Mesendoderm (in vitro differentiated cells): ENCODE results near the gene DOK4. TPM values are rescaled to one million over a fixed set of nuclear protein-coding genes. Genes with fewer than 3 reads are reported as not detected.
A peak's percentile ranks its signal among the peaks of the same experiment; 100 is the strongest.

Source experiments
- DNase-seq: peaks from one replicate; pipeline ENCODE4 v3.0.0; 2013
- H2AK5ac ChIP-seq: 2 replicates; pipeline ENCODE4 v1.6.1; 2013; ENCODE audit warnings: low read length, inconsistent platforms
- H2BK120ac ChIP-seq: 2 replicates; pipeline ENCODE4 v1.6.1; 2013; ENCODE audit warnings: low read depth, mild to moderate bottlenecking, low read length, moderate library complexity, mixed read lengths
- H2BK15ac ChIP-seq: replicated peaks from 2 replicates; pipeline ENCODE4 v1.6.1; 2013; ENCODE audit warnings: low read depth, mild to moderate bottlenecking, moderate library complexity
- H2BK5ac ChIP-seq: 2 replicates; pipeline ENCODE4 v1.6.1; 2013; ENCODE audit warnings: low read length, inconsistent platforms
- H3K18ac ChIP-seq: 2 replicates; pipeline ENCODE4 v1.6.1; 2013; ENCODE audit warnings: mild to moderate bottlenecking, low read length, mixed read lengths
- H3K23ac ChIP-seq: one replicate; pipeline ENCODE4 v1.6.1; 2013; ENCODE audit warnings: low read length
- H3K27ac ChIP-seq: 2 replicates; pipeline ENCODE4 v1.5.1; 2013; ENCODE audit warnings: low read depth, mild to moderate bottlenecking, inconsistent platforms, low read length, moderate library complexity
- H3K27me3 ChIP-seq: 2 replicates; pipeline ENCODE4 v1.6.1; 2013; ENCODE audit warnings: low read length, control low read depth, mild to moderate bottlenecking, inconsistent platforms; ENCODE audit not compliant: insufficient read depth, poor library complexity
- H3K36me3 ChIP-seq: 2 replicates; pipeline ENCODE4 v1.6.1; 2013; ENCODE audit warnings: low read length, inconsistent platforms; ENCODE audit not compliant: control insufficient read depth, insufficient read depth
- H3K4ac ChIP-seq: one replicate; pipeline ENCODE4 v1.6.1; 2013; ENCODE audit warnings: low read depth, mild to moderate bottlenecking, low read length, moderate library complexity
- H3K4me1 ChIP-seq: 2 replicates; pipeline ENCODE4 v1.6.1; 2013; ENCODE audit warnings: low read depth, low read length, inconsistent platforms; ENCODE audit not compliant: control insufficient read depth
- H3K4me2 ChIP-seq: 2 replicates; pipeline ENCODE4 v1.6.1; 2013; ENCODE audit warnings: low read length
- H3K4me3 ChIP-seq: 2 replicates; pipeline ENCODE4 v1.5.1; 2013; ENCODE audit warnings: mild to moderate bottlenecking, low read length
- H3K56ac ChIP-seq: one replicate; pipeline ENCODE4 v1.6.1; 2013; ENCODE audit warnings: low read length
- H3K79me1 ChIP-seq: 2 replicates; pipeline ENCODE4 v1.6.1; 2013; ENCODE audit warnings: low read length, inconsistent platforms
- H3K79me2 ChIP-seq: 2 replicates; pipeline ENCODE4 v1.6.1; 2013; ENCODE audit warnings: mild to moderate bottlenecking, low read length; ENCODE audit not compliant: control insufficient read depth, insufficient read depth
- H3K9ac ChIP-seq: 2 replicates; pipeline ENCODE4 v1.6.1; 2013; ENCODE audit warnings: low read length, inconsistent platforms
- H4K5ac ChIP-seq: one replicate; pipeline ENCODE4 v1.6.1; 2013; ENCODE audit warnings: low read length
- H4K8ac ChIP-seq: one replicate; pipeline ENCODE4 v1.6.1; 2013; ENCODE audit warnings: low read depth, mild to moderate bottlenecking, control low read depth, low read length, moderate library complexity
- WGBS: extraction: QIAGEN DNeasy Blood & Tissue Kit; methylation state at CpG from one replicate; pipeline ENCODE4 v1.1.7; 2013; ENCODE audit warnings: low lambda C conversion rate, missing lambda C conversion rate; ENCODE audit not compliant: insufficient coverage; ENCODE audit errors: extremely low coverage; 5-methylcytosine and 5-hydroxymethylcytosine counted together
- polyA plus RNA-seq, 2 experiments: library from polyadenylated mRNA; stranded (reverse); fragments of 200-250 nt; gene quantifications; one replicate each; pipeline ENCODE4 v1.2.3, GENCODE V29; 2013

DOK4 gene
- 7.1 TPM for polyA plus RNA-seq (2013, experiment 1 of 2)
- 6.5 TPM for polyA plus RNA-seq (2013, experiment 2 of 2)

- Histone ChIP-seq H2BK5ac (no peak within 1 kb of the TSS), H3K79me2 (no peaks in the 10 kb centered on the region), H2AK5ac (no peak within 1 kb of the TSS), H3K4me2 (peak within 1 kb of the TSS; percentile 92), H3K9ac (peak within 1 kb of the TSS; percentile 86), H4K8ac (no peak within 1 kb of the TSS), H3K79me1 (no peaks in the 10 kb centered on the region), H3K56ac (peak within 1 kb of the TSS; percentile 59), H3K4me3 (peak within 1 kb of the TSS; percentile 74), H3K27me3 (no peaks in the 10 kb centered on the region), H3K27ac (no peak within 1 kb of the TSS), H3K4ac (no peak within 1 kb of the TSS), H3K18ac (peak within 1 kb of the TSS; percentile 1), H3K36me3 (no peaks in the 10 kb centered on the region), H2BK15ac (no peak within 1 kb of the TSS), H3K4me1 (peaks cover 1% of the 10 kb centered on the region), H4K5ac (no peak within 1 kb of the TSS), H3K23ac (peak within 1 kb of the TSS; percentile 50), H2BK120ac (no peak within 1 kb of the TSS)
- no CpG with 5 or more reads among the region's 73 CpGs for WGBS
- DNase-seq = peak; percentile 75
Measured at GRCh38 chr16:57485916-57486857, at the start of gene DOK4. TSS of gene DOK4 (minus strand) at chr16:57486493. CDS start at chr16:57479507, 6,986 bp downstream.

DNA sequence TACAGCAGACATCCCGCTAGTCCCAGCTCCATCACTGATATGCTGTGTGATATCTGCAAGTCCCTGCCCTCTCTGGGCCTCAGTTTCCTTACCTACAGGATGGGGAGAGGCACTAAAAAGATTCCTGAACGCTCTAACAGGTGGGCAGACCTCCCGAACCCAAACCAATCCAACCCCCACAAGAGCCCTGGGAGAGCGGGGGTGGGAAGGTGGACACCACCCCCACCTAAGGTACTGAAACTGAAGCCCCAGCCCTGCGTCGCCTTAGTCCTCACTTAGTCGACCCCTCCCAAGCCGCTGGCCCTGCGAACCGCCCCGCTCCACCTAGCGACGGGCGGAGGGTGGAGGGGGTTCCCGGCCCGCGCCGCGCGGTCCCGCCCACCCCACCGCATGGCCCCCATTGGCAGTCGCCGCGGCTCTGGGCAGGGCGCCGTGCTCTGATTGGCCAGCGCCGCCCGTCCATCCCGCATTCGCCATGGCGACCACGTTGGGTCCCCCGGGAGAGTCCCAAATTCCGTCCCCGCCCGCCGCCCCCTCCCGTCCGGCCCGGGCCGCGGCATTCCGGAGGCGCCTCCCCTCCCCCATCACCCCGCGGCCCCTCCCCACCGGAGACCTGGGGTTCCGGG lies 49.5 kb upstream of the DOK4 start:
- Histone ChIP-seq H3K23ac (no peak overlapping the region), H3K4ac (peak overlapping the region; percentile 83), H3K36me3 (no peaks in the 10 kb centered on the region), H2BK120ac (peak overlapping the region; percentile 50), H3K4me1 (peaks cover 5% of the 10 kb centered on the region), H2AK5ac (no peak overlapping the region), H3K27me3 (no peaks in the 10 kb centered on the region), H3K56ac (peak overlapping the region; percentile 92), H3K79me2 (no peaks in the 10 kb centered on the region), H3K4me2 (peak overlapping the region; percentile 68), H3K9ac (peak overlapping the region; percentile 92), H2BK15ac (no peak overlapping the region), H3K79me1 (peaks cover 5% of the 10 kb centered on the region), H4K8ac (no peak overlapping the region), H3K18ac (peak overlapping the region; percentile 98), H2BK5ac (no peak overlapping the region), H4K5ac (no peak overlapping the region), H3K27ac (peak overlapping the region; percentile 92), H3K4me3 (peak overlapping the region; percentile 48)
- DNase-seq = peak; percentile 95
- no CpG with 5 or more reads among the region's 50 CpGs for WGBS

- Histone ChIP-seq H2BK15ac (no peak overlapping the region), H2AK5ac (no peak overlapping the region), H2BK120ac (no peak overlapping the region), H3K4me2 (no peak overlapping the region), H3K56ac (peak overlapping the region; percentile 89), H3K4ac (peak overlapping the region; percentile 21), H3K36me3 (no peaks in the 10 kb centered on the region), H3K79me2 (no peaks in the 10 kb centered on the region), H3K4me3 (no peak overlapping the region), H3K4me1 (peaks cover 5% of the 10 kb centered on the region), H3K18ac (no peak overlapping the region), H4K8ac (no peak overlapping the region), H2BK5ac (no peak overlapping the region), H3K9ac (no peak overlapping the region), H3K27ac (no peak overlapping the region), H3K23ac (no peak overlapping the region), H4K5ac (no peak overlapping the region), H3K27me3 (no peaks in the 10 kb centered on the region), H3K79me1 (peaks cover 5% of the 10 kb centered on the region)
- no peak for DNase-seq
- no CpG with 5 or more reads among the region's 13 CpGs for WGBS
Measured at GRCh38 chr16:57534881-57535658, 48.8 kb upstream of the DOK4 start.

- no peak overlapping the region for H3K4ac ChIP-seq
- no peaks in the 10 kb centered on the region for H3K27me3 ChIP-seq
- H2AK5ac ChIP-seq = no peak overlapping the region
- no peak overlapping the region for H4K8ac ChIP-seq
- no peak overlapping the region for H2BK120ac ChIP-seq
- H3K4me2 ChIP-seq = no peak overlapping the region
- no peak overlapping the region for H3K23ac ChIP-seq
- DNase-seq = no peak
- H3K27ac ChIP-seq = no peak overlapping the region
- peak overlapping the region; percentile 15 for H3K9ac ChIP-seq
- WGBS = no CpG with 5 or more reads among the region's 7 CpGs
- H3K4me1 ChIP-seq = peaks cover 5% of the 10 kb centered on the region
- no peak overlapping the region for H3K56ac ChIP-seq
- H3K79me1 ChIP-seq = peaks cover 5% of the 10 kb centered on the region
- no peak overlapping the region for H3K4me3 ChIP-seq
- H2BK5ac ChIP-seq = no peak overlapping the region
- H3K36me3 ChIP-seq = no peaks in the 10 kb centered on the region
- no peak overlapping the region for H4K5ac ChIP-seq
- no peak overlapping the region for H3K18ac ChIP-seq
- H3K79me2 ChIP-seq = no peaks in the 10 kb centered on the region
- no peak overlapping the region for H2BK15ac ChIP-seq
Measured at GRCh38 chr16:57534337-57534880, 48.1 kb upstream of the DOK4 start.

DNA sequence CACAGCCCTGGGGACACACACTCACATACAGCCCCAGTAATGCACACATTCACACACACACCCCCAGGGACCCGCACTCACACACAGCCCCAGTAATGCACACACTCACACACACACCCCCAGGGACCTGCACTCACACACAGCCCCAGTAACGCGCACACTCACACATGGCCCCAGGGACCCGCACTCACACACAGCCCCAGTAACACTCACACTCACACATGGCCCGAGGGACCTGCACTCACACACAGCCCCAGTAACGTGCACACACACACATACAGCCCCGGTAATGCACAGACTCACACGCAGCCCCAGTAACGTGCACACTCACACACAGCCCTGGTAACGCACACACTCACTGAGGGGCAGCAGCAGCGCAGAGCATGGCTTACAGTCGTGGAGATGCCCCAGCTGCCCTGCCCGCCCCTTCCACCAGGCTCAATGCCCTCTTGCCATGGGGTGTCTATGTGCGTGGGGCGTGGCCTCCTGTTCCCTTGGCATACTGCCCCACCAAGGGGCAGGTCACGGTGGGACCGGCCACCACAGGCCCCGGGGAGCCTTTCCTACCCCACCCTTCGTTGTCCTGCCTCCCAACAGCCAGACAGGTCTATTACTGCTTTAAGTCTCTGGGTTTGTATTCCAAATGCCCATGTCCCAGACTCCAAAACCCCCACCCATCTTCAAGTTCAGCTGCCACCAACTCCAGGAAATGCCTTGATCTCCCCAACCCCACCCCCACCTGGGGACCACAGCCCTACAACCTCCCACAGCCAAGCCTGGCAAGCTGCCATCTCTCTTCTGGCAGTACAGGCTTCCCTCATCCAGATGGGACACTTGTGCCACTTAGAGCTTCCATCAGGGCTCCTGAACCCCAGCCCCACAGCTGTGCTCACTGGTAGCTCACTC lies 47.4 kb upstream of the DOK4 start:
- Histone ChIP-seq H3K79me1 (peaks cover 5% of the 10 kb centered on the region), H4K8ac (no peak overlapping the region), H4K5ac (no peak overlapping the region), H3K4me3 (no peak overlapping the region), H3K4ac (no peak overlapping the region), H2BK120ac (no peak overlapping the region), H3K18ac (no peak overlapping the region), H3K4me2 (no peak overlapping the region), H3K56ac (peak overlapping the region; percentile 56), H3K9ac (peak overlapping the region; percentile 15), H3K27ac (no peak overlapping the region), H3K79me2 (no peaks in the 10 kb centered on the region), H2AK5ac (no peak overlapping the region), H3K36me3 (no peaks in the 10 kb centered on the region), H3K27me3 (no peaks in the 10 kb centered on the region), H3K4me1 (peaks cover 5% of the 10 kb centered on the region), H2BK15ac (no peak overlapping the region), H3K23ac (no peak overlapping the region), H2BK5ac (no peak overlapping the region)
- WGBS = no CpG with 5 or more reads among the region's 19 CpGs
- no peak for DNase-seq
